Measurements from ENCODE around the gene OPCML. TPM values are rescaled to one million over a fixed set of nuclear protein-coding genes. Genes with fewer than 3 reads are reported as not detected.

OPCML gene
- total and polyA plus RNA-seq, 4 donors: under 0.01 to 1.3 (median 0.88) TPM; not detected in 1

GRCh38 chr11:133234883-133235282 is 297.4 kb downstream of the OPCML start:
- no peaks in the 10 kb centered on the region for H3K27me3 ChIP-seq (ENCODE audit: control insufficient read depth in 1 of 2, insufficient read depth in 2 of 2, low read length in 1 of 2)
- H3K9me3 ChIP-seq (ENCODE audit: control insufficient read depth, low read length): peaks cover 3% of the 10 kb centered on the region
- ATAC-seq (ENCODE audit: low FRiP score) (no peak), DNase-seq (no peak)
- intact Hi-C loops (cut with DNase I): no loop called here
- 61 to 84% methylated on average over 9 of the region's 9 CpGs for WGBS, 2 donors
- no peak overlapping the region for H3K4me3 ChIP-seq (ENCODE audit: low read length in 2 of 2)
- no peaks in the 10 kb centered on the region for H3K4me1 ChIP-seq (ENCODE audit: control insufficient read depth in 1 of 2, insufficient read depth in 2 of 2, low read length in 2 of 2)
- H3K27ac ChIP-seq (ENCODE audit: low read depth in 1 of 2, low read length in 2 of 2): no peak overlapping the region
- H3K36me3 ChIP-seq (ENCODE audit: control insufficient read depth in 1 of 2, insufficient read depth in 2 of 2, low read length in 1 of 2): no peaks in the 10 kb centered on the region

- Histone ChIP-seq H3K27ac (ENCODE audit: low read depth in 1 of 2, low read length in 2 of 2) (no peak overlapping the region), H3K4me1 (ENCODE audit: control insufficient read depth in 1 of 2, insufficient read depth in 2 of 2, low read length in 2 of 2) (no peaks in the 10 kb centered on the region), H3K27me3 (ENCODE audit: control insufficient read depth in 1 of 2, insufficient read depth in 2 of 2, low read length in 1 of 2) (no peaks in the 10 kb centered on the region), H3K9me3 (ENCODE audit: control insufficient read depth, low read length) (peaks cover 3% of the 10 kb centered on the region), H3K36me3 (ENCODE audit: control insufficient read depth in 1 of 2, insufficient read depth in 2 of 2, low read length in 1 of 2) (no peaks in the 10 kb centered on the region), H3K4me3 (ENCODE audit: low read length in 2 of 2) (no peak overlapping the region)
- 78 to 79% methylated on average over 2 of the region's 2 CpGs for WGBS, 2 donors
- intact Hi-C loops (cut with DNase I): no loop called here
- no peak for ATAC-seq (ENCODE audit: low FRiP score)
- DNase-seq: no peak
These were observed 299.6 kb downstream of the OPCML start for GRCh38 chr11:133232665-133233064.

- Histone ChIP-seq H3K4me3 (ENCODE audit: low read length in 2 of 2) (no peak overlapping the region), H3K36me3 (ENCODE audit: control insufficient read depth in 1 of 2, insufficient read depth in 2 of 2, low read length in 1 of 2) (no peaks in the 10 kb centered on the region), H3K27ac (ENCODE audit: low read depth in 1 of 2, low read length in 2 of 2) (no peak overlapping the region), H3K9me3 (ENCODE audit: control insufficient read depth, low read length) (peaks cover 3% of the 10 kb centered on the region), H3K27me3 (ENCODE audit: control insufficient read depth in 1 of 2, insufficient read depth in 2 of 2, low read length in 1 of 2) (no peaks in the 10 kb centered on the region), H3K4me1 (ENCODE audit: control insufficient read depth in 1 of 2, insufficient read depth in 2 of 2, low read length in 2 of 2) (no peaks in the 10 kb centered on the region)
- ATAC-seq (ENCODE audit: low FRiP score) (no peak), DNase-seq (no peak)
- 61 to 73% methylated on average over 5 of the region's 5 CpGs for WGBS, 2 donors
- intact Hi-C loops (cut with DNase I): no loop called here
These were observed 301.9 kb downstream of the OPCML start for GRCh38 chr11:133230431-133230830.

GRCh38 chr11:133228471-133229329 is 303.6 kb downstream of the OPCML start:
- 10% methylated on average over 26 of the region's 26 CpGs for WGBS, 2 donors
- no peak for ATAC-seq (ENCODE audit: low FRiP score)
- DNase-seq: no peak
- Histone ChIP-seq H3K9me3 (ENCODE audit: control insufficient read depth, low read length) (peaks cover 3% of the 10 kb centered on the region), H3K4me1 (ENCODE audit: control insufficient read depth in 1 of 2, insufficient read depth in 2 of 2, low read length in 2 of 2) (no peaks in the 10 kb centered on the region), H3K4me3 (ENCODE audit: low read length in 2 of 2) (no peak overlapping the region), H3K36me3 (ENCODE audit: control insufficient read depth in 1 of 2, insufficient read depth in 2 of 2, low read length in 1 of 2) (no peaks in the 10 kb centered on the region), H3K27me3 (ENCODE audit: control insufficient read depth in 1 of 2, insufficient read depth in 2 of 2, low read length in 1 of 2) (no peaks in the 10 kb centered on the region), H3K27ac (ENCODE audit: low read depth in 1 of 2, low read length in 2 of 2) (no peak overlapping the region)
- intact Hi-C loops (cut with DNase I): no loop called here

GRCh38 chr11:133227632-133228111 is 304.6 kb downstream of the OPCML start:
- whole genome bisulfite sequencing, 2 donors: 77% methylated on average over 9 of the region's 9 CpGs
- no peak overlapping the region for H3K27ac ChIP-seq (ENCODE audit: low read depth in 1 of 2, low read length in 2 of 2)
- H3K9me3 ChIP-seq (ENCODE audit: control insufficient read depth, low read length): peaks cover 3% of the 10 kb centered on the region
- DNase-seq: no peak
- H3K27me3 ChIP-seq (ENCODE audit: control insufficient read depth in 1 of 2, insufficient read depth in 2 of 2, low read length in 1 of 2): no peaks in the 10 kb centered on the region
- intact Hi-C loops (cut with DNase I): no loop called here
- H3K4me1 ChIP-seq (ENCODE audit: control insufficient read depth in 1 of 2, insufficient read depth in 2 of 2, low read length in 2 of 2): no peaks in the 10 kb centered on the region
- ATAC-seq (ENCODE audit: low FRiP score): no peak
- no peak overlapping the region for H3K4me3 ChIP-seq (ENCODE audit: low read length in 2 of 2)
- no peaks in the 10 kb centered on the region for H3K36me3 ChIP-seq (ENCODE audit: control insufficient read depth in 1 of 2, insufficient read depth in 2 of 2, low read length in 1 of 2)

- H3K4me3 ChIP-seq (ENCODE audit: low read length in 2 of 2): no peak overlapping the region
- ATAC-seq (ENCODE audit: low FRiP score) (no peak), DNase-seq (no peak)
- no peaks in the 10 kb centered on the region for H3K36me3 ChIP-seq (ENCODE audit: control insufficient read depth in 1 of 2, insufficient read depth in 2 of 2, low read length in 1 of 2)
- intact Hi-C loops (cut with DNase I): no loop called here
- H3K9me3 ChIP-seq (ENCODE audit: control insufficient read depth, low read length): no peaks in the 10 kb centered on the region
- H3K27me3 ChIP-seq (ENCODE audit: control insufficient read depth in 1 of 2, insufficient read depth in 2 of 2, low read length in 1 of 2): no peaks in the 10 kb centered on the region
- H3K4me1 ChIP-seq (ENCODE audit: control insufficient read depth in 1 of 2, insufficient read depth in 2 of 2, low read length in 2 of 2): no peaks in the 10 kb centered on the region
- H3K27ac ChIP-seq (ENCODE audit: low read depth in 1 of 2, low read length in 2 of 2): no peak overlapping the region
- 73% methylated on average over 5 of the region's 5 CpGs for WGBS, 2 donors
These were observed 308.0 kb downstream of the OPCML start for GRCh38 chr11:133224271-133224670.

GRCh38 chr11:133222425-133223330 is 309.6 kb downstream of the OPCML start:
- H3K27me3 ChIP-seq (ENCODE audit: control insufficient read depth in 1 of 2, insufficient read depth in 2 of 2, low read length in 1 of 2): no peaks in the 10 kb centered on the region
- H3K36me3 ChIP-seq (ENCODE audit: control insufficient read depth in 1 of 2, insufficient read depth in 2 of 2, low read length in 1 of 2): no peaks in the 10 kb centered on the region
- no peaks in the 10 kb centered on the region for H3K4me1 ChIP-seq (ENCODE audit: control insufficient read depth in 1 of 2, insufficient read depth in 2 of 2, low read length in 2 of 2)
- no peak overlapping the region for H3K4me3 ChIP-seq (ENCODE audit: low read length in 2 of 2)
- intact Hi-C loops (cut with DNase I): no loop called here
- 33 to 36% methylated on average over 13 of the region's 13 CpGs for WGBS, 2 donors
- no peak for DNase-seq
- ATAC-seq (ENCODE audit: low FRiP score): no peak
- no peak overlapping the region for H3K27ac ChIP-seq (ENCODE audit: low read depth in 1 of 2, low read length in 2 of 2)
- H3K9me3 ChIP-seq (ENCODE audit: control insufficient read depth, low read length): peaks cover 1% of the 10 kb centered on the region

- no peak for ATAC-seq (ENCODE audit: low FRiP score)
- Histone ChIP-seq H3K27me3 (ENCODE audit: control insufficient read depth in 1 of 2, insufficient read depth in 2 of 2, low read length in 1 of 2) (no peaks in the 10 kb centered on the region), H3K27ac (ENCODE audit: low read depth in 1 of 2, low read length in 2 of 2) (no peak overlapping the region), H3K4me1 (ENCODE audit: control insufficient read depth in 1 of 2, insufficient read depth in 2 of 2, low read length in 2 of 2) (no peaks in the 10 kb centered on the region), H3K9me3 (ENCODE audit: control insufficient read depth, low read length) (peaks cover 1% of the 10 kb centered on the region), H3K36me3 (ENCODE audit: control insufficient read depth in 1 of 2, insufficient read depth in 2 of 2, low read length in 1 of 2) (no peaks in the 10 kb centered on the region), H3K4me3 (ENCODE audit: low read length in 2 of 2) (no peak overlapping the region)
- intact Hi-C loops (cut with DNase I): no loop called here
- DNase-seq: no peak
- WGBS, 2 donors: 84 to 88% methylated on average over 4 of the region's 4 CpGs
These were observed 312.8 kb downstream of the OPCML start for GRCh38 chr11:133219543-133219942.
